ENCODE data around the gene TEX52.

DNA sequence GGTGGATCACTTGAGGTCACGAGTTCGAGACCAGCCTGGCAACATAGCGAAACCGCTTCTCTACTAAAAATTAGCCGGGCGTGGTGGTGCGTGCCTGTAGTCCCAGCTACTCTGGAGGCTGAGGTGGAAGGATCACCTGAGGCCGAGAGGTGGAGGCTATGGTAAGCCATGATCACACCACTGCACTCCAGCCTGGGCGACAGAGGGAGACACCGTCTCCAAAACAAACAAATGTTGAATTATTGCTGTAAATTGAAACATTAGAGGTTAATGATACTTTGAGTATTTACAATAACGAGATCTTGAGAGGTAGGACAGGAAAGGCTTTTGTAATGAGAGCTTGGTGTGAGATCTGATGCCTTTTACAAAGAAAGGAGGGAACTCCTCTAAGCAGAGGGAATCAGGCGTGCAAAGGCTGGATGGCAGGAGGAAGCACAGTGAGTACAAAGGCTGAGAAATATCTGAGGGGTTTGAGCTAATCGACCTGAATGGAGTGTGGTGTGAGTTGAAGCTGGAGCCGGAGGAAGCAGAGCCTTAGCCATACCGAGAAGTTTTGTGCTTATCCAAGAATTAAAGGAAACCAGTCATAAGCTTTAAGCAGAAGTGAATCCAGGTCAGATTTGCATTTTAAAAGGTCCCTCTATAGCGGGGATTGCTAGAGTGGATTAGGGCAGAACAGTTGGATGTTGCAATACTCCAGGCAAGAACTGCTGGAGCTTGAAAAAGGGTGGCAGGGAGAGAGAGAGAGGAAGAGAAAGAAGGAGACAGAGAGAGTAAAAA, 21.3 kb upstream of the TEX52 start:
- TF ChIP-seq, protein P1, sequence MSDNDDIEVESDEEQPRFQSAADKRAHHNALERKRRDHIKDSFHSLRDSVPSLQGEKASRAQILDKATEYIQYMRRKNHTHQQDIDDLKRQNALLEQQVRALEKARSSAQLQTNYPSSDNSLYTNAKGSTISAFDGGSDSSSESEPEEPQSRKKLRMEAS (IDR thresholded peaks at IDR 0.05; ENCODE audit: insufficient read depth, insufficient read length): no peak
- TF ChIP-seq EZH2 (IDR thresholded peaks at IDR 0.05; ENCODE audit: borderline replicate concordance, low read depth, low read length, severe bottlenecking): no peak
- TF ChIP-seq, protein P2, sequence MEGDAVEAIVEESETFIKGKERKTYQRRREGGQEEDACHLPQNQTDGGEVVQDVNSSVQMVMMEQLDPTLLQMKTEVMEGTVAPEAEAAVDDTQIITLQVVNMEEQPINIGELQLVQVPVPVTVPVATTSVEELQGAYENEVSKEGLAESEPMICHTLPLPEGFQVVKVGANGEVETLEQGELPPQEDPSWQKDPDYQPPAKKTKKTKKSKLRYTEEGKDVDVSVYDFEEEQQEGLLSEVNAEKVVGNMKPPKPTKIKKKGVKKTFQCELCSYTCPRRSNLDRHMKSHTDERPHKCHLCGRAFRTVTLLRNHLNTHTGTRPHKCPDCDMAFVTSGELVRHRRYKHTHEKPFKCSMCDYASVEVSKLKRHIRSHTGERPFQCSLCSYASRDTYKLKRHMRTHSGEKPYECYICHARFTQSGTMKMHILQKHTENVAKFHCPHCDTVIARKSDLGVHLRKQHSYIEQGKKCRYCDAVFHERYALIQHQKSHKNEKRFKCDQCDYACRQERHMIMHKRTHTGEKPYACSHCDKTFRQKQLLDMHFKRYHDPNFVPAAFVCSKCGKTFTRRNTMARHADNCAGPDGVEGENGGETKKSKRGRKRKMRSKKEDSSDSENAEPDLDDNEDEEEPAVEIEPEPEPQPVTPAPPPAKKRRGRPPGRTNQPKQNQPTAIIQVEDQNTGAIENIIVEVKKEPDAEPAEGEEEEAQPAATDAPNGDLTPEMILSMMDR (IDR thresholded peaks at IDR 0.05; ENCODE audit: extremely low read depth in 1 of 2, insufficient read depth in 1 of 2, low read depth in 1 of 2, low read length in 2 of 2): no peak
- TF ChIP-seq POLR2AphosphoS5 (IDR thresholded peaks at IDR 0.05; ENCODE audit: insufficient read depth, low read depth, low read length): peak; percentile 3
- TF ChIP-seq POLR2A (IDR thresholded peaks at IDR 0.05; ENCODE audit: low read depth, low read length): no peak
- no peak for TF ChIP-seq JUN (IDR thresholded peaks at IDR 0.05; ENCODE audit: borderline replicate concordance, insufficient read depth, insufficient read length, low read depth)
- no peak for TF ChIP-seq MYC (IDR thresholded peaks at IDR 0.05; ENCODE audit: low read depth, low read length)
- TF ChIP-seq GATA2 (IDR thresholded peaks at IDR 0.05; ENCODE audit: insufficient read depth, insufficient read length, low read depth, low read length): no peak

All from endothelial cell of umbilical vein (primary cell).